GM12892 (cell line): ENCODE results near the gene SGCE.

Experiments
- POLR2A ChIP-seq: IDR thresholded peaks from 2 replicates; pipeline ENCODE4 v1.6.1; 2011; ENCODE audit warnings: low read depth, low read length, control low read depth
- POLR2AphosphoS5 ChIP-seq: IDR thresholded peaks from 2 replicates; pipeline ENCODE4 v1.6.1; 2011; ENCODE audit warnings: low read depth, low read length, control low read depth
- TAF1 ChIP-seq: IDR thresholded peaks from 2 replicates; pipeline ENCODE4 v1.6.1; 2011; ENCODE audit warnings: low read depth, mild to moderate bottlenecking, control low read depth, low read length, borderline replicate concordance

- no peak for TF ChIP-seq POLR2A
- TF ChIP-seq POLR2AphosphoS5: no peak
- TF ChIP-seq TAF1: no peak
Measured at GRCh38 chr7:94657771-94658693, 2.1 kb upstream of the SGCE start.
